Measurements from ENCODE around the gene HUNK.

HUNK gene

DNA sequence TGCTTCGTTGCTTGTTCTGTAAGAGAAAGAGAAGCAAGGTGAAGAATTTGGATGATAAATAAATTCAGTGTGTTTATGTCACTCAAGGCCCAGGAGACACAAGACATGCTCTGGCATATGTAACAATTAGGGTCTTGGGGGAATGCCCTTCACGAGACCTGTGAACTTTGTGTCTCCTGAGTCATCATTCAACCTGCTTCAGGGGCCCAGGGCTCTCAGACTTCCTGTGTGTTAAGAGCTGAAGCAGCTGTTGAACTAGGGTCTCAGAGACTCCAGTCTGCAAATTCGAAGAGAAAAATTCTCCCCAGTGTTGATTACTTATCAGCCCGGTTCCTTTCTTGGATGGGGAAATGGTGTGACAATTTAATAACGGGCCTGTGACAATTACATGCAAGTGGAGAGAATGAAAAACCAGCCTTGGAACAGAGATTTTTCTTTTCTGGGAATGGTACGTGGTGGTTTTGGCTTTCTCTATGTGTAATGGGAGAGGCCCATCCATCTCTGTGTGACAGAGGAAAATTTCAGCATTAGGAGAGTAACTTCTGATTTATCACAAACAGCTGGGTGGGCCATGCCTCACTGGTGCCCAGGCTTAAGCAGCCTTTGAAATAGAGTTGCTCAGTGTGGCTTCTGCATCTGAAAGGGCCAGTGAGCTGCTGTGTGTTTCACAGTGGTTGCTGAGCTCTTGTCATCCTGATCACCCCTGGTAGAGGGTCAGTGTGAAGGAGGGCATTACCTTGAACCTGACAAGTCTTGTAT lies 22.4 kb downstream of the HUNK start:
- DNase-seq (ENCODE audit: low read depth in 2 of 2), result no peak

DNA sequence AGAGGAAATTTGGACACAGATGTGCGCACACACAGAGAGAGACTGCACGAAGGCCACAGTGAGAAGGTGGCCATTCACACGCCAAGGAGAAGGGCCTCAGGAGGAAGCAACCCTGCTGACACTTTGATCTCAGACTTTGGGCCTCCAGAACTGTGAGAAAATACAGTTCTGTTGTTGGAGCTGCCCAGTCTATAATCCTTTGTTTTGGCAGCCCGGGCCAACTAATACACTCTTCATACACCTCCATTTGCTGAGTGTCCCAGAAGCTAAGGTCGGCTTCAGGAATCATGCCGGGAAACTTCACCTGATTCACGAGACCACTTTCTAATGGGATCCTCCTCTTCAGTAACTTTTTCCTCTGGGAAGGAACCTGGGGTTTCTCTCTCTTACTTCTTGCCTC lies 23.2 kb downstream of the HUNK start:
- DNase-seq (ENCODE audit: low read depth in 2 of 2), result no peak

DNA sequence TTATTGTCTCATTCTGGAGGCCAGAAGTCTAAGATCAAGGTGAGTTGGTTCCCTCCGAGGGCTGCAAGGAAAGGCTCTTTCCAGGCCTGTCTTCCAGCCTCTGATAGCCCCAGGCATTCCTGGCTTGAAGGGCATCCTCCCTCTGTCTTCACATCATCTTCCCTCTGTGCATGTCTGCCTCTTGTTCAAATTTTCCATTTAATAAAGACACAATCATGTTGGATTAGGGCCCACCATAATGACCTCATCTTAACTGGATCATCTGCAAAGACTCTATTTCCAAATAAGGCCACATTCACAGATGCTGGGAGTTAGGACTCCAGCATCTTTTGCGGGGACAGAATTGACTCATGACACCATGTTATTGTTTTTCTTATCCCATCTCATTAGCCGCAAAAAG lies 24.5 kb downstream of the HUNK start:
- peak in 1 of 2 experiments; percentile 60 for DNase-seq (ENCODE audit: low read depth in 2 of 2)

DNA sequence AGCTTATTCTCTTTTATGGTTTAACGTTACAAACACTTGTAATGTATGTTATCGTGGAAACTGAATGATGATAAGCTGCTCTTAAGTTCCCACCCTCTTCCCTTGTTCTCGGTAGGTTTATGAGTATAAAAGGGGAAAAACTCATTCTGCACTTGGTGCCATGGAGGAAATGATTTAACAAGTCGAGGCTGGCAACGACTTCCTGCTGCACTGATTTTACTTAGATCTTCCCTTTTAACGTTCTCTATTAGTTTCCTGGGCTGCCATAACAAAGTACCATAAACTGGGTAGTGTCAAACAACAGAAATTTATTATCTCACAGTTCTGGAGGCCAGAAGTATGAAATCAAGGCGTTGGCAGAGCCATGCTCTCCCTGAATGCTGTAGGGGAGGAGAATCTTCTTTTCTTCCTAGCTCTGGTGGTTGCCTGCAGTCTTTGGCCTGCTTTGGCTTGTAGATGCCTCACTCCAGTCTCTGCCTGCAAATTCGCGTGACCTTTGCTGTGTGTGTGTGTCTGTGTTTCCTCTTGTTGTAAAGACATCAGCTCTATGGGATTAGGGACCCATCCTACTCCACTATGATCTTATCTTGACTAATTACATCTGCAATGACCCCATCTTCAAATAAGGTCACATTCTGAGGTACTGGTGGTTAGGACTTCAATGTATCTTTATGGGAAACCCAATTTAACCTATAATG lies 26.3 kb downstream of the HUNK start:
- no peak for DNase-seq (ENCODE audit: low read depth in 2 of 2)

DNA sequence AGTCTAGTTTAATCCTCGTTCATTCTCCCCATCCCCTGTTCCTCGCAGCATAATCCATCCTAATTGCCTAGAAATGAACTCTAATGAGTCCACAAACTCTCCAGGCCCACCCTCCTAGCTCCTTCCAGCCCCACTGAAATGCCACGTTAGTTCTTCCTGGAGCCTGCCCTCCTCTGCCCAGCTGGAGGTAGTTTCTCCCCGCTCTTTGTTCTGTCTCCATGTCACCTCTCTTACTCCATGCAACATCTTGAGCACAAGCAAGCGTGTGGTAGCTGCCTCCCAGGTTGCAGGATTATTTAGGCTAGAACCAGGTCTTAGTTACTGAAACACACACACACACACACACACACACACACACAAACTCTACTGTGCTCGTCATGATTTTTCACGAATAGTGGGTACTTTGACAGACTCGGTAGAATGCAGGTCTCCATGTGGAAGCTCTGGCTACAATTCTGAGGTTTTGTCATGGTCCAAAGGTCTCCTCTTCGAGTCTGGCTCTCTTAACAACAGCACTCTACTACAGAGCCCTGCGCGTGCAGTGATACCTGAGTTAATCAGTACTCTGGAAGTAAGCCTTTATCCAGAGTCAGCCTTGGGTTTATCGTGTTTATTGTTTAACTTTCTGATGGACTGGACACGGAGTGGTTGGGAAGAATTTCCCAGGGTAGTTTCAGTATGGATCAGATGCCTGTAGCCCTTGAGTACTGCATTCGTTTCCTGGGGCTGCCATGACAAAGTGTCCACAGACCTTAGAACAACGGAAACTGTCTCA lies 27.5 kb downstream of the HUNK start:
- DNase-seq (ENCODE audit: low read depth in 2 of 2), result no peak

DNA sequence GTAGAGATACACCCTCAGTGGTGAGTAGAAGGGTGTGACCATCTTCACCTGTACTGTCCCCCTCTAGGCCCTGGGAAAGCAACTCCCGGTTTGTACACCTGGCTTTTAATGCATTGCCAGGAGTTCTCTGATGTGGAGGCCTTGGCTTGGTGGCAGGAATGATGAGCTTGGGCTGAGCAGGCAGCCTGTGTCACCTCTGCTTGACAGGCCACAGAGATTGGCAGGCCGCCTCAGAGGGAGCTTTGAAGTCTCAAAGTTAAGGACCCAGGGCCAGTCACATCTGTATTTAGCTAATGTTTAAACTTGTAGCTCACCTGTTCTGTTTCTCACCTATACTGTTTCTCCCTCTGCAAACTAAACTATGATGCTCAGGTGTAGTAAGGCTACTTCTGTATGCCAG lies 28.5 kb downstream of the HUNK start:
- no peak for DNase-seq (ENCODE audit: low read depth in 2 of 2)

DNA sequence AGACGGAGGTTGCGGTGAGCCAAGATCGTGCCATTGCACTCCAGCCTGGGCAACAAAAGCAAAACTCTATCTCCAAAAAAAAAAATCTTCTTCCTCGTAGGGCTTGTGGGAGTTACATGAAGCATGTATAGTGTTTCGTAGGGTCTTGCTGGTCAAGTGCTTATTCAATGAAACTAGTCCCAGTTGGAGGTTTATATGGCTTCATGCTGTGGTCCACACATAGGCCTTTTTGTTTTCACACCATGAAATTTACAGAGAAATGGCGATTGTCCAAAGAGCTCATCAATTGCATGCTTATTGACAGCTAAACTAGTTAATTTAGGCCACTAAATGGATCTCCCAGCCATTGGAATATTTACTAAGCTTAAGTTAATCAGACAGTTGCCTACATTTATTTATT lies 29.6 kb downstream of the HUNK start:
- no peak for DNase-seq (ENCODE audit: low read depth in 2 of 2)

DNA sequence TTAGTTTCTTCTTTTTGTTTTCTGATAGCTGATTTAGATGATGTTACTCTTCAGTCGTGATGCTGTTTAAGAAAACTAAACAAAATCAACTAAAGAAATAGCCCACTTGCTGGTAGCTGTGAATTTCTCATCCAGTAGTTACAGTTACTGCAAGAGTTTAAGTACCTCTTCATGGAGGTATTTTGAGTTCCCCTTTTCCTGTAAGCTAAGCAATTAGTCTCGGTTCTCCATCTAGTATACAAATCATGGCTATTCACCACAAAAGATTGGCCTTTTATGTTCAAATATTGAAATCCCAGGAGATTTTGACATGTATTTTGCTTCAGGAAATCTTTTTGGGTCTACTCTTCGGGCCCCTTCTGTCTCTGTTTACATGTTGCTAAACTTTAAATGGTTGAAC lies 31.1 kb downstream of the HUNK start:
- no peak for DNase-seq (ENCODE audit: low read depth in 2 of 2)

DNA sequence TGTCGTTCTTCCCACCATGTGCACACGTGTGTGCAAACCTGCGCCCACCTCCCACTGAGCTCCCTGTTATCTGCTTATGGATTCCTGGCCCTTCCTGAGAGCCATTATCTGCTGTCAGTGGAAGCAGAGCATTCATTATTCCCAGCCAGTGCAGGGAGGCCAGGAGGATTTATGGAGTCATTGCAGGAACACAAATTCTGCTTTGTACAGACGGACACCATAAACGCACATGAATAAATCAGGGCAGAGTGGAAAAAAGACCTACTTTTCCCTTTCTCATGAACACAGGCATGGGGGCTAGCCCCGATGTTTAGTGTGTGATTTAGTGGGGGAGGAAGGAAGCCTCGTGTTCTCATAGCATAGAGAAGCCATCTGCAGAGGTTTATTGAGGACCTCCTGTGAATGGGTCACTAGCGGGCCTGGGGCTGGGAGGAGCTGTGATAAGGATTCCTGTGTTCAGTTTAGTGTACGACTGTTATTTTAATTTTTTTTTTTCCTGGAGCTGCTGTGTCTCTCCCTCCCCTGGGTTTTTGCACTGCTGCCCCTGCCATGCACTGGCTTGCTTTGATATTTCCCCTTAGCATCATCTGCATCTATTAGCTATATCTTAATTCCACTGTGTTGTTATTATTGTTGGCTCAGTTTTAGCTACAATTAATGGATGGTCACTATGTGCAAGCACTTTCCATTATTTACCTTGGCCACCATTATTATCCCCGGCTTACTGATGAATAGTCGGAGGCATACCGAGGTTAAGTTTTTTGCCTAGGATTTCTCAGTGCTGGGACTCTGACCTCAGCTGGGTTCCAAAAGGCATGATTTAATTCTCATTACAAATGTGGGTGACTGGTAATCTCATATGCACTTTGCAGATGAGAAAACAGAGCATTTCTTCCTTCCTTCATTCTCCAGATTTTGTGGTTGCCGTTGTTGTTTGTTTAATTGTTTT lies 33.0 kb downstream of the HUNK start:
- no peak for DNase-seq (ENCODE audit: low read depth in 2 of 2)

DNA sequence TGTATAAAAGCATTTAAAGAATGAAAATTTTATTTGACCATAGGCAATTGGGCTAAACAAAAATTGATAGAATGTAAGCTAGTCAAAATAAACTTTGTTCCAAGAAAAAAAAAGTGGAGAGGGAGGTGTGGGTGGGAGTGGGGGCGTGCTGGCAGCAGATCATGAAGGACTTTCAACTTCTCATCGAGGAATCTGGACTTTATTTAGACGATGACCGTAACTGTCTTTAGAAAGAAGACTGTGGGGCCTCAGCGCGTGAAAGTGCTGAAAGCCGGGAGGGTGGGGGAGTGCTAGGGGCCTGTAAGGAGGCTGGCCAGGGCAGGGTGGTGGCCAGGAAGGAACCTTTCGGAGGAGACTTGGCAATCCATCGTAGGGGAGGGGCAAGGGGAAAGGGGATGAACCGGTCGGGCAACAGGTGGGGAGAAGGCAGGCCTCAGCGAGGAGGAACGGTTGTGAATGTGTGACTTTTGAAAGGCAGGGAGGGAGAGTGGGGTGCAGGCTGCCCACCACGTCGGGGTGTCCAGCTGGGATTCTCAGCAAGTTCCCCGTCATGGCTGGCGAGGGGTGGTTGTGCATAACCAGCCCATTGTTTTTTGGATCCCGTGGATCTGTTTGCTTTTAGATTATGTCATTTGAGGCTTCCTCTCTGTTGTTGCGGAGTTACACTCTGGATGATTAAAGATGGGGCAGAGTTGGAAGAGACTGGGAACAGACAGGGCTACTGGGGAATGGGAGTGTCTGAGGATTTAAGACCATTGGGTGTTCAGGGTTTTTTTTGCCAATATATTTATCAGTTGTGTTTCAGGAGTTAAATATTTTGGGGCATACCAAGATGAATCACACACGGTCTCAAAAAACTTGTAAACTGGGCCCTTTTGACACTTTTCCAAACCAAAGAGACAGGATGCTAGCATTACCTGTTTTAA lies 35.5 kb downstream of the HUNK start:
- peak in 1 of 2 experiments; percentile 64 for DNase-seq (ENCODE audit: low read depth in 2 of 2)

DNA sequence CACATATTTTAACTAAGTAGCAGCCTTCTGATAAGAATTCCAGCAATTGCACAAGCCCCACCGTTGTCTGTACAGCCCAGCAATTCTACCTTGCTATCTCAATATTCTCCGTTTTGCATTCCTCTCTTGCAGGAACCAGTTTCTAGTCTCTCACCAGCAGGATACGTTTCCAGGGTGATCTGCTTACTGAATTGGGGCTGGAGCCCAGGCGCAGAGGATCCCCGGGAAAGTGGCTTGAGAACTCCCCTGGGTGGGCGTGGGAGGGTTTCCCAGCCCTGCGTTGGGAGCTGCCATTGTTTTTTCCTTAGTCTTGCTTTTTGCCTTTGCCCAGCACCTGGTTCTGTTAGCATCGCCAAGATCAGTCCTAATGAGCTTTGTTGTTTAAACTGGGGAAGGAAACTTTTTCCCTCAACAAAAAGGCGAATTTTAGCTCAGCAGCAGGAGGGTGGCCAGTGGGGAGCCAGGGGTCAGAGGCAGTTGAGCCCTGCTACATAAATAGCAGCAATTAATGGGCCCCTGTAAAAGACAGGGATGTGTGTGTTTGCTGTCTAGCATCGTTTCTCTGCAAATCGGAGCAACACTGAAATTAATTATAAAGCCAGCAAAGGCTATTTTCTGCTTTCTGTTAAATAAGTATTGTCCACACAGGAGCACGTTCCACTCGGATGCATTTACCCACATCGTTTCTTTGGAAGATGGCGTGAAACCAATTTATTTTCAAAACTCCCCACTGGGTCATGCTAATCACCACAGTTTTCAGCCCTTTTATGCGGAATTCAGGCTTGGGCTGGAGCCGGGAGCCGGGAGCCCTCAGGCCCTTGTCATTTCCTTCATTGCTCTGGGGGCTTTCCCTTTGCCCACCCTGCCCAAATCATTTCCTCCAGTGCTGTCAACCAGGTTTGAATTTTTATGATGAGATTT lies 36.6 kb downstream of the HUNK start:
- no peak for DNase-seq (ENCODE audit: low read depth in 2 of 2)

DNA sequence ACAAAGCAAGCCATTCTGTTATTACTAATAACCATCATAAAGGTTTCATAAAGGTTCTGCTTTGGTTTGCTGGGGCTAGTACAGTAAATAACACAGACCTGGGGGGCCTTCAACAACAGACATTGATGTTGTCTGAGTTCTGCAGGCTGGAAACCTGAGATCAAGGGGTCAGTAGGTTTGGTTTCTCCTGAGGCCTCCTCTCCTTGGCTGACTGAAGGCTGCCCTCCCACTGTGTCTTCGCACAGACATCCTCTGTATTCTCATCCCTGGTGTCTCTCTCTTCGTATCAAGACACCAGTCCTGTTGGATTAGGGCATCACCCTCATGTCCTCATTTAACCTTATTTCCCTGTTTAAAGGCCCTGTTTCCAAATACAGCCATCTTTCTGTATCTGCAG lies 37.3 kb downstream of the HUNK start:
- DNase-seq (ENCODE audit: low read depth in 2 of 2), result no peak

DNA sequence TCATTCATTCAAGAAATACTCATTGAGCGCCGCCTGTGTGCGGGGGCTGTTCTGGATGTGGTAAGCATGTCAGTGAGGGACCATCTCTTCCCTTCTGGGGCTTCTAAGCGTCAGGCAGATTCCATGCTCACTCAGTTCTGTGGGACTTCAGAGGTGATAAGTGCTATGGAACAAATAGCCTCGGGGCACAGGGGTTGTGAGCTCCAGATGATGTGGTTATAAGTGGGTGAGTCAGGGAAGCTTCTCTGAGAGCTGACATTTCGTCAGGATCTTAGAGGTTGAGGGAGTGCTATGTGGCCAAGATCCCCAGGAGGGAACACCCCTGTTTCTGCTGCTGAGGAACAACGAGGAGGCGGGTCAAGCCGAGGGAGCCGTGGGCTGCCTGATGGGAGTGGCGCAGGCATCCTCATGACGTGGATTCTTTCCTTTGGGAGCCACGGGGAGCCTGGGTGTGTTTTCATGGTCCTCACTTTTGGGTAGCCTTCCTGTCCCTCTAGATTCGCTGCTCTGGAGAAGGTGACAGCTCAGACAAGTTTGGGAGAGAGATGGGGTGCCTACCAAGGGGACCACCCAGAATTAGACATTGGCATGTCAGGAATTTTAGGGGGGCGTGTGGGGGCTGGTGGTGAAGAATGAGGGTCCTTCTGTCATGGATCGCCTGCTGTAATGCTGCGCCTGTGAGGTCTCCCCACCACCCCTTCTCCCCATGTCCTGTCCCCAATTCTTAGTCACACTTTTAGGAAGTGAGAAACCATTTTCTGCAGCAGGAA lies 38.5 kb downstream of the HUNK start:
- no peak for DNase-seq (ENCODE audit: low read depth in 2 of 2)

DNA sequence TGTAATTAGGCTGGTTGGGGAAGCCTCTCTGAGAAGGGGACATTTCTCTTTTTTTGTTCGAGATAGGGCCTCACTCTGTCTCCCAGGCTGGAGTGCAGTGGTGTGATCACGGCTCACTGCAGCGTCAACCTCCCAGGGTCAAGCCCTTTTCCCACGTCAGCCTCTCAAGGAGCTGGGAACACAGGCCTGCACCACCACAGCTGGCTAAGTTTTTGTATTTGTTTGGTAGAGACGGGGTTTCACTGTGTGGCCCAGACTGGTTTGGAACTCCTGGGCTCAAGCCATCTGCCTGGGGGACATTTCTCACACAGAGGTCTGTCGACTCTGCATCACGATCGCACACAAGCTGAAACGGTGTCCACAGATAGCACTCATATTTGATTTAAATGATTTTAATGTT lies 39.7 kb downstream of the HUNK start:
- DNase-seq (ENCODE audit: low read depth in 2 of 2), result no peak

DNA sequence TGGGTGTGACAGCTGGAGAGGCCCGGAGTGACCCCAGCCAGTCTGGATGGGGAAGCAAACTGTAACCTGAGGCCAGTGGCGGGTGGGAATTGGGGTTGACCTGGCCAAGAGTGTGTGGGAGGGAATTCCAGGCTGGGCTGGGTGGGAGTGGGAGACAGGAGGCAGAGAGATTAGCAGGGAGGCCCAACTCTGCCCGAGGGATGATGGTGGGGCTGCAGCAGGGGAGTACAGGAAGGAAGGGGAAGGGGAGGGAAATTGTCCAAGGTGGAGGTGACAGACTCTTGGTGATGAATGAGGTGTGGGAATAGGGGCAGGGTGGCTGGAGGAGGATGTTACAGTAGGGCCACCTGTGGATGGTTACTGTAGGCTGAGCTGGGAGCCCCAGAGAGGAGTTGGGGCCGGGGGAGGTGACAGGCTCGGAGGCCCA lies 40.4 kb downstream of the HUNK start:
- DNase-seq (ENCODE audit: low read depth in 2 of 2), result no peak

DNA sequence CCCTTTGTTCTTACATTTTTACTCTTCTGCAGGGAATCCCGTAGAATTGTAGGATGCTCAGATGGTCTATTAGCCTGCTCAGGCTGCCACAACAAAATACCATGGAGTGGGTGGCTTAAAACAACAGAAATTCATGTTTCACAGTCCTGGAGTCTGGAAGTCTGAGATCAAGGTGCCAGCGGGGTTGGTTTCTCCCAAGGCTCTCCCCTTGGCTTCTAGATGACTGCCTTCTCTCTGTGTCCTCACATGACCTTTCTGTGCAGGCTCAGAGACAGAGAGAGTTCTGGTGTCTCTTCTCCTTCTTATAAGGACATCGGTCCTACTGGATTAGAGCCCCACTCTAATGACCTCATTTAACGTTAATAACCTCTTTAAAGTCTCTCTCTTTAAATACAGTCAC lies 41.7 kb downstream of the HUNK start:
- DNase-seq (ENCODE audit: low read depth in 2 of 2), result no peak

DNA sequence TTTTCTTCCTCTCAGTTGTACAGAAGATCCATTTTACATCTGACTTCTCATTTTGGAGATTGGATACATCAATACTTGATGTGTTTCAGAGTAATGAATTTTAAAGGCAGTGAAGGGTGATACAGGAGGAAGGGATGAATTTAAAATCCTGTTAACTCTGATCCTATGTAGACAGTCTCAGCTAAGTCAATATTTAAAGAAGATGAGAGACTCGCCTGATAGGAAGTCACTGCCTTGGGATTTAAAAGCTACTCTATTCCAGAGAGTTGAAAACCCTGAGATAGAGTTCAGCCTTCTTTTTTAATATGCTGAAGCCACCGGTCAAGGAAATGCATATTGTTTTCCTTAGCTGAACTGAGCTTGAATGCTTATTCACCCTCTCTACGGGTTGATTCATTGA lies 42.7 kb downstream of the HUNK start:
- no peak for DNase-seq (ENCODE audit: low read depth in 2 of 2)

DNA sequence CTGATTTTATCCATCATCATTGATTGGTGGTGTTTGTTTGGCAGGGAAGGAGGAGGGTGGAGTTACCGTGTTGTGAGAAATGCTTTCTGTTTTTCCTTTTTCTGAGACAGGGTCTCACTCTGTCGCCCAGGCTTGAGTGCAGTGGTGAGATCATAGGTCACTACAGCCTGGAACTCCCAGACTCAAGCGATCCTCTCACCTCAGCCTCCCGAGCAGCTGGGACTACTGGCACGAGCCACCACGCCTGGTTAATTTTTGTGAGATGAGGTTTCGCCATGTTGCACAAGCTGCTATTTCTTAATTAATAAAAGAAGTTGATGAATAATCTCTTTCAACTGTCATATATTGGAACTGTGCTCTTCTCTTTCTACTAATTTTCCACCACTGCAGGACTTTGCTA lies 44.3 kb downstream of the HUNK start:
- no peak for DNase-seq (ENCODE audit: low read depth in 2 of 2)

All from fibroblast of skin of left biceps (primary cell).